ENCODE measurements around the gene LIPM.

The LIPM gene

GRCh38 chr10:88838766-88839350 lies 36.3 kb downstream of the LIPM start:
- no peak for DNase-seq (ENCODE audit: low read depth in 3 of 3)

GRCh38 chr10:88840104-88840503 lies 37.6 kb downstream of the LIPM start:
- DNase-seq (ENCODE audit: low read depth in 3 of 3): no peak

GRCh38 chr10:88840881-88841280 lies 38.4 kb downstream of the LIPM start:
- no peak for DNase-seq (ENCODE audit: low read depth in 3 of 3)

- DNase-seq (ENCODE audit: low read depth in 3 of 3): no peak
These were observed 39.0 kb downstream of the LIPM start for GRCh38 chr10:88841316-88842111.

GRCh38 chr10:88843171-88843570 lies 40.6 kb downstream of the LIPM start:
- DNase-seq (ENCODE audit: low read depth in 3 of 3): no peak

- no peak for DNase-seq (ENCODE audit: low read depth in 3 of 3)
These were observed 46.0 kb downstream of the LIPM start for GRCh38 chr10:88848499-88848898.

- DNase-seq (ENCODE audit: low read depth in 3 of 3): no peak
These were observed 46.7 kb downstream of the LIPM start for GRCh38 chr10:88849234-88849633.

GRCh38 chr10:88850712-88851111 lies 48.2 kb downstream of the LIPM start:
- DNase-seq (ENCODE audit: low read depth in 3 of 3): no peak

- no peak for DNase-seq (ENCODE audit: low read depth in 3 of 3)
These were observed 49.2 kb downstream of the LIPM start, which contains the start of gene ANKRD22 for GRCh38 chr10:88851706-88852105. Gene ANKRD22, minus strand, starts transcription at chr10:88851844. Its CDS starts 237 bp downstream, at chr10:88851607.

GRCh38 chr10:88852327-88852726 lies 49.8 kb downstream of the LIPM start:
- no peak for DNase-seq (ENCODE audit: low read depth in 3 of 3)

GRCh38 chr10:88853155-88853881 lies 50.8 kb downstream of the LIPM start:
- DNase-seq (ENCODE audit: low read depth in 3 of 3): no peak

- DNase-seq (ENCODE audit: low read depth in 3 of 3): no peak
These were observed 52.2 kb downstream of the LIPM start for GRCh38 chr10:88854684-88855083.

- DNase-seq (ENCODE audit: low read depth in 3 of 3): no peak
These were observed 55.3 kb downstream of the LIPM start for GRCh38 chr10:88857831-88858230.

GRCh38 chr10:88858491-88858890 lies 56.0 kb downstream of the LIPM start:
- DNase-seq (ENCODE audit: low read depth in 3 of 3): no peak

- no peak for DNase-seq (ENCODE audit: low read depth in 3 of 3)
These were observed 58.5 kb downstream of the LIPM start for GRCh38 chr10:88861036-88861435.

- no peak for DNase-seq (ENCODE audit: low read depth in 3 of 3)
These were observed 62.8 kb downstream of the LIPM start for GRCh38 chr10:88865281-88865876.

GRCh38 chr10:88866454-88866853 lies 63.9 kb downstream of the LIPM start:
- DNase-seq (ENCODE audit: low read depth in 3 of 3): no peak

GRCh38 chr10:88870089-88870488 lies 67.6 kb downstream of the LIPM start:
- DNase-seq (ENCODE audit: low read depth in 3 of 3): no peak
